Thoracic aorta (tissue), 2 donors: ENCODE data around the gene TSTD2. TPM values are rescaled to one million over a fixed set of nuclear protein-coding genes. Genes with fewer than 3 reads are reported as not detected.

Experiments used
- ATAC-seq: fragments of 150-250 bp; one replicate; pipeline ENCODE4 v1.8.0; 2017; ENCODE audit warnings: low read depth; ENCODE audit not compliant: insufficient number of reproducible peaks, low FRiP score
- DNase-seq: peaks from one replicate; pipeline ENCODE4 v3.0.0-alpha.2; 2020; ENCODE audit warnings: low spot score
- H3K27ac ChIP-seq, 2 donors: fragments of 200-600 bp; sonication (generic); 1 replicate in 1 of 2; 2 replicates in 1 of 2; pipeline ENCODE4 v1.5.1; 2016; ENCODE audit warnings: mild to moderate bottlenecking in 2 of 2, moderate library complexity in 2 of 2
- H3K27me3 ChIP-seq: fragments of 200-600 bp; sonication (generic); replicated peaks from 2 replicates; pipeline ENCODE4 v1.6.0; 2016; ENCODE audit warnings: mild to moderate bottlenecking; ENCODE audit not compliant: insufficient read depth
- H3K36me3 ChIP-seq: fragments of 200-600 bp; sonication (generic); one replicate; pipeline ENCODE4 v1.5.1; 2016
- H3K4me1 ChIP-seq, 2 donors: fragments of 200-600 bp; sonication (generic); 1 replicate in 1 of 2; 2 replicates in 1 of 2; pipeline versions ENCODE4 v1.5.1 to v1.6.0; 2016; ENCODE audit warnings: low read depth in 2 of 2, mild to moderate bottlenecking in 1 of 2; ENCODE audit not compliant: control insufficient read depth in 1 of 2
- H3K4me3 ChIP-seq: fragments of 200-600 bp; sonication (generic); 2 replicates; pipeline ENCODE4 v1.5.1; 2016; ENCODE audit warnings: mild to moderate bottlenecking
- H3K9me3 ChIP-seq: fragments of 200-600 bp; sonication (generic); 2 replicates; pipeline ENCODE4 v1.5.1; 2016
- total RNA-seq, 2 donors: library from RNA; depleted of rRNA; stranded (reverse); fragments of >200 nt; gene quantifications; one replicate each; pipeline versions ENCODE4 v1.1.0 to v1.2.3, GENCODE V29; 2016
- TF ChIP-seq, protein P1 (sequence below): fragments of 200-600 bp; sonication (generic); IDR thresholded peaks from one replicate; pipeline ENCODE4 v1.5.1; 2019; ENCODE audit warnings: antibody characterized with exemption

Gene TSTD2
- total RNA-seq, 2 donors from 2014 or later: 13.1 to 51.4 TPM

- no peak for DNase-seq
- no peak for ATAC-seq
- Histone ChIP-seq H3K36me3 (peaks cover 28% of the 10 kb centered on the region), H3K4me1 (no peaks in the 10 kb centered on the region), H3K27ac (no peak overlapping the region), H3K9me3 (no peaks in the 10 kb centered on the region), H3K27me3 (no peaks in the 10 kb centered on the region), H3K4me3 (no peak overlapping the region)
- TF ChIP-seq, protein P1, sequence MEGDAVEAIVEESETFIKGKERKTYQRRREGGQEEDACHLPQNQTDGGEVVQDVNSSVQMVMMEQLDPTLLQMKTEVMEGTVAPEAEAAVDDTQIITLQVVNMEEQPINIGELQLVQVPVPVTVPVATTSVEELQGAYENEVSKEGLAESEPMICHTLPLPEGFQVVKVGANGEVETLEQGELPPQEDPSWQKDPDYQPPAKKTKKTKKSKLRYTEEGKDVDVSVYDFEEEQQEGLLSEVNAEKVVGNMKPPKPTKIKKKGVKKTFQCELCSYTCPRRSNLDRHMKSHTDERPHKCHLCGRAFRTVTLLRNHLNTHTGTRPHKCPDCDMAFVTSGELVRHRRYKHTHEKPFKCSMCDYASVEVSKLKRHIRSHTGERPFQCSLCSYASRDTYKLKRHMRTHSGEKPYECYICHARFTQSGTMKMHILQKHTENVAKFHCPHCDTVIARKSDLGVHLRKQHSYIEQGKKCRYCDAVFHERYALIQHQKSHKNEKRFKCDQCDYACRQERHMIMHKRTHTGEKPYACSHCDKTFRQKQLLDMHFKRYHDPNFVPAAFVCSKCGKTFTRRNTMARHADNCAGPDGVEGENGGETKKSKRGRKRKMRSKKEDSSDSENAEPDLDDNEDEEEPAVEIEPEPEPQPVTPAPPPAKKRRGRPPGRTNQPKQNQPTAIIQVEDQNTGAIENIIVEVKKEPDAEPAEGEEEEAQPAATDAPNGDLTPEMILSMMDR: no peak
These were observed 12.6 kb upstream of the TSTD2 start for GRCh38 chr9:97645720-97646119.

- DNase-seq (no peak), ATAC-seq (no peak)
- TF ChIP-seq, protein P1: no peak
- Histone ChIP-seq H3K27me3 (no peaks in the 10 kb centered on the region), H3K36me3 (peaks cover 8% of the 10 kb centered on the region), H3K4me1 (peaks cover 10 to 26% of the 10 kb centered on the region in 2 donors), H3K27ac (no peak overlapping the region), H3K4me3 (no peak overlapping the region), H3K9me3 (no peaks in the 10 kb centered on the region)
These were observed 7.2 kb upstream of the TSTD2 start for GRCh38 chr9:97640325-97640724.

GRCh38 chr9:97638666-97639065 lies 5.5 kb upstream of the TSTD2 start:
- Histone ChIP-seq H3K27ac (no peak overlapping the region), H3K27me3 (no peaks in the 10 kb centered on the region), H3K4me3 (no peak overlapping the region), H3K36me3 (peaks cover 6% of the 10 kb centered on the region), H3K4me1 (peaks cover 21 to 38% of the 10 kb centered on the region in 2 donors), H3K9me3 (no peaks in the 10 kb centered on the region)
- TF ChIP-seq, protein P1: peak; percentile 13
- ATAC-seq: no peak
- no peak for DNase-seq

DNA sequence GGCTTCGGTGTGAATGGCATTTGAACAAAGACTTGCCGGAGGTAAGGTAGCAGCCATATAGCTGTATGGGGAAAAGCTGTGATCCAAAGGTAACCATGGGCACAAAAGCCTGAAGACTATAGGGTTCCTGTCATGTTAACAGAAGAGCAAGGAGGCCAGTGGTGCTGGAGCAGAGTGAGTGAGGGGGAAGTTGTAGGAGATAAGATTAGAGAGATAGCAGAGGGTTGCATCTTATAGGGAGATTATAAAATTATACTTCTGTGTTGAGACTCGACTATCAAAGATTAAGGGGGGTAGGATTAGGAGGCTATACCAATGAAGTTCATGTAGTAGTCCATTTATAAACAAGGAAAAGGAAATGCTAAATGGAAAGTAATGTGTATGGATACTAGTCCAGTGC lies 3.7 kb upstream of the TSTD2 start:
- H3K4me1 ChIP-seq: peaks cover 21 to 41% of the 10 kb centered on the region in 2 donors
- H3K27me3 ChIP-seq: no peaks in the 10 kb centered on the region
- no peak overlapping the region for H3K4me3 ChIP-seq
- ATAC-seq (no peak), DNase-seq (no peak)
- H3K36me3 ChIP-seq: peaks cover 2% of the 10 kb centered on the region
- no peaks in the 10 kb centered on the region for H3K9me3 ChIP-seq
- H3K27ac ChIP-seq: no peak overlapping the region
- TF ChIP-seq, protein P1: no peak

DNA sequence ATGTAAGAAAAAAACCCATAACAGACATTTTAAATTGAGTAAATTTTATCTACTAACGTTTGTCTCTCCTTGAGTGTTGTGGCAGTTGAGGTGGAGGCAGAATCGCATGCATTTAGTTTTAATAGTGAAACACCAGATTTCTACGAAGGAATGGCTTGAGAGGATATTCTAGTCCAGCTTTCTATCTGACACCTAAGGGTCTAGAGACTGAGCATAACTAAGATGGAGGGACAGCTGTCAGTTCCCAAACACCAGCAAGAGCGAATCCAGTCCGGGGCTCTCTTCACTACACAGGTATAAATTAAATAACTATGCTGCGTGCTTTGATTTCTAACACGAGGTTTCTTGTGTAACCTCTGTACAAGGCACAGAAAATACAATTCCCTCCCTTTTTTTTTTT lies 1.9 kb upstream of the TSTD2 start:
- Histone ChIP-seq H3K27ac (no peak overlapping the region), H3K9me3 (no peaks in the 10 kb centered on the region), H3K36me3 (no peaks in the 10 kb centered on the region), H3K27me3 (no peaks in the 10 kb centered on the region), H3K4me1 (peaks cover 21 to 49% of the 10 kb centered on the region in 2 donors), H3K4me3 (peak overlapping the region; percentile 97)
- TF ChIP-seq, protein P1: no peak
- no peak for DNase-seq
- no peak for ATAC-seq
